GM18870 (cell line): ENCODE measurements around the gene HAGHL.
"Not testable (repeated sequence)": the region's sequence is repeated elsewhere in the genome, so short reads cannot be mapped to it uniquely, and the experiment has no call there.

Source experiments
- ATAC-seq: cut with Tn5 transposase; IDR thresholded peaks from one replicate; pipeline ENCODE4 v1.9.1; 2021; ENCODE audit warnings: moderate library complexity; ENCODE audit not compliant: unreplicated experiment

The HAGHL gene

GRCh38 chr16:707062-707538 lies 19.8 kb upstream of the HAGHL start:
- no peak for ATAC-seq

GRCh38 chr16:708019-708418 lies 18.9 kb upstream of the HAGHL start:
- no peak for ATAC-seq

GRCh38 chr16:708959-709358 lies 17.9 kb upstream of the HAGHL start:
- ATAC-seq = no peak

- ATAC-seq = no peak
Observed at GRCh38 chr16:709566-710499, 17.1 kb upstream of the HAGHL start.

GRCh38 chr16:710500-711075 lies 16.3 kb upstream of the HAGHL start:
- ATAC-seq = no peak

GRCh38 chr16:711084-711483 lies 15.8 kb upstream of the HAGHL start:
- ATAC-seq = no peak

- no peak for ATAC-seq
Observed at GRCh38 chr16:711548-712320, 15.2 kb upstream of the HAGHL start.

- not testable (repeated sequence) for ATAC-seq
Observed at GRCh38 chr16:712740-713250, 14.1 kb upstream of the HAGHL start.

GRCh38 chr16:714079-714478 lies 12.8 kb upstream of the HAGHL start:
- no peak for ATAC-seq

GRCh38 chr16:714558-715476 lies 12.1 kb upstream of the HAGHL start, which contains the start of gene METRN:
TSS of gene METRN (plus strand) at chr16:715118. CDS start at chr16:715290, 172 bp downstream.
- no peak for ATAC-seq

GRCh38 chr16:715477-716199 lies 11.3 kb upstream of the HAGHL start:
- ATAC-seq = no peak

GRCh38 chr16:716200-716568 lies 10.7 kb upstream of the HAGHL start:
- no peak for ATAC-seq

- no peak for ATAC-seq
Observed at GRCh38 chr16:716768-717325, 10.1 kb upstream of the HAGHL start.

GRCh38 chr16:717450-718245 lies 9.3 kb upstream of the HAGHL start:
- ATAC-seq = no peak

- ATAC-seq = no peak
Observed at GRCh38 chr16:718389-718788, 8.5 kb upstream of the HAGHL start.

GRCh38 chr16:718922-719321 lies 8.0 kb upstream of the HAGHL start:
- no peak for ATAC-seq

- ATAC-seq = no peak
Observed at GRCh38 chr16:719815-720446, 7.0 kb upstream of the HAGHL start.

GRCh38 chr16:720447-720989 lies 6.4 kb upstream of the HAGHL start:
- ATAC-seq = peak; percentile 21
